K562 (cell line): Measurements from ENCODE around the gene KAZALD1. TPM values are rescaled to one million over a fixed set of nuclear protein-coding genes. Genes with fewer than 3 reads are reported as not detected.

Experiments
- ATAC-seq: fragments of 200-7000 bp; cut with Tn5 transposase; 3 replicates; pipeline ENCODE4 v1.9.1; 2020; ENCODE audit warnings: moderate library complexity
- BruUV-seq: library from RNA; stranded (reverse); fragments of 400-500 nt; replicated peaks from 2 replicates; lab custom pipeline; 2021; lab: Mats Ljungman, UMichigan
- CTCF ChIA-PET: fragments of 300-600 bp; formaldehyde crosslinking; extraction: SDS; loops from one replicate; lab custom pipeline; 2021; ENCODE audit warnings: low intra/inter-chr PET ratio; lab: Yijun Ruan, JAX
- POLR2A ChIA-PET: fragments of 300-600, 350-650 bp; sonication (Branson Sonifier 250); formaldehyde crosslinking; extraction: SDS; loops from one replicate; lab custom pipeline; 2021; ENCODE audit warnings: antibody characterized with exemption, inconsistent platforms; lab: Yijun Ruan, JAX
- DNase-seq, 4 experiments: peaks; one replicate each; pipeline versions ENCODE4 v3.0.0 to v3.0.0-alpha.2; 2011 to 2018; ENCODE audit warnings: low spot score in 3 of 4, mixed read lengths in 3 of 4; ENCODE audit errors: extremely low read depth in 1 of 4
- FAIRE-seq: peaks from 2 replicates; lab custom pipeline; 2011; peaks lifted over from hg19 to GRCh38; lab: Jason Lieb, UNC
- H2AFZ ChIP-seq: 2 replicates; pipeline ENCODE4 v1.6.0; 2011; ENCODE audit warnings: low read depth, low read length, control low read depth, inconsistent platforms
- H3K27ac ChIP-seq: fragments of 200-600 bp; 3 replicates; pipeline ENCODE4 v1.8.0; 2011; ENCODE audit warnings: low read depth, mild to moderate bottlenecking, control low read depth, inconsistent platforms, low read length, moderate library complexity, mixed read lengths; ENCODE audit errors: extremely low read depth
- H3K27me3 ChIP-seq, 2 experiments: fragments of 300-600 bp in 1 of 2; 2 replicates in 1 of 2; 3 replicates in 1 of 2; pipeline versions ENCODE4 v1.6.0 to v1.8.0; 2011; ENCODE audit warnings: inconsistent platforms in 2 of 2, low read length in 2 of 2, mild to moderate bottlenecking in 1 of 2, mixed read lengths in 1 of 2, moderate library complexity in 1 of 2; ENCODE audit not compliant: control insufficient read depth in 2 of 2, insufficient read depth in 2 of 2
- H3K36me3 ChIP-seq: fragments of 300-600 bp; 3 replicates; pipeline ENCODE4 v1.8.0; 2011; ENCODE audit warnings: mild to moderate bottlenecking, low read length, inconsistent platforms; ENCODE audit not compliant: control insufficient read depth, insufficient read depth
- H3K4me1 ChIP-seq, 2 experiments: fragments of 200-600 bp in 1 of 2; replicated peaks in 1 of 2; 2 replicates in 1 of 2; 3 replicates in 1 of 2; pipeline versions ENCODE4 v1.5.1 to v1.8.0; 2011; ENCODE audit warnings: inconsistent platforms in 2 of 2, low read length in 2 of 2, mild to moderate bottlenecking in 1 of 2, mixed read lengths in 1 of 2, moderate library complexity in 1 of 2; ENCODE audit not compliant: control insufficient read depth in 2 of 2, insufficient read depth in 2 of 2
- H3K4me2 ChIP-seq: 2 replicates; pipeline ENCODE4 v1.6.1; 2011; ENCODE audit warnings: low read length, control low read depth, inconsistent platforms, mixed read lengths; ENCODE audit not compliant: insufficient read depth
- H3K4me3 ChIP-seq: fragments of 200-600 bp; sonication (generic), shearing (Covaris generic); 2 replicates; pipeline ENCODE4 v1.5.1; 2016; ENCODE audit warnings: control low read depth, inconsistent platforms
- H3K79me2 ChIP-seq: fragments of 200-600 bp; 3 replicates; pipeline ENCODE4 v1.8.0; 2011; ENCODE audit warnings: low read length, inconsistent platforms; ENCODE audit not compliant: control insufficient read depth, insufficient read depth
- H3K9ac ChIP-seq, 2 experiments: 2 replicates each; pipeline versions ENCODE4 v1.6.0 to v1.6.1; 2011; ENCODE audit warnings: low read depth in 2 of 2, low read length in 2 of 2, control low read depth in 1 of 2, inconsistent platforms in 1 of 2, mild to moderate bottlenecking in 1 of 2, mixed read lengths in 1 of 2; ENCODE audit not compliant: insufficient read depth in 1 of 2
- H3K9me1 ChIP-seq: one replicate; pipeline ENCODE4 v1.6.0; 2011; ENCODE audit warnings: inconsistent platforms, mild to moderate bottlenecking, low read length, moderate library complexity; ENCODE audit not compliant: control insufficient read depth, insufficient read depth
- H3K9me3 ChIP-seq: replicated peaks from 2 replicates; pipeline ENCODE4 v1.5.1; 2011; ENCODE audit warnings: low read depth, low read length, inconsistent platforms; ENCODE audit not compliant: control insufficient read depth, insufficient read depth
- H4K20me1 ChIP-seq: replicated peaks from 2 replicates; pipeline ENCODE4 v1.6.1; 2011; ENCODE audit warnings: low read length, inconsistent platforms, mixed read lengths; ENCODE audit not compliant: control insufficient read depth, insufficient read depth
- CHAMP1 ChIP-seq: fragments of 450-650 bp; IDR thresholded peaks from 2 replicates; pipeline ENCODE4 v1.6.1; 2016; ENCODE audit warnings: mild to moderate bottlenecking
- IRF1 ChIP-seq: sonication (generic); formaldehyde crosslinking; IDR thresholded peaks from 2 replicates; pipeline ENCODE4 v1.8.0; 2022; ENCODE audit warnings: missing genetic modification reagents, mild to moderate bottlenecking, borderline replicate concordance
- MLX ChIP-seq, 2 experiments: fragments of 450-650 bp in 1 of 2; sonication (generic) in 1 of 2; formaldehyde crosslinking; conservative IDR thresholded peaks; 2 replicates each; pipeline versions ENCODE4 v1.4.0 to v1.8.1; 2020 to 2022; ENCODE audit warnings: mild to moderate bottlenecking in 1 of 2, missing genetic modification reagents in 1 of 2
- POLR3A ChIP-seq: IDR thresholded peaks from 2 replicates; pipeline ENCODE4 v1.6.1; 2011; ENCODE audit warnings: borderline replicate concordance, mild to moderate bottlenecking, moderate library complexity; ENCODE audit not compliant: insufficient read length, insufficient read depth; ENCODE audit errors: extremely low read depth
- SNRNP70 ChIP-seq: fragments of 200-400 bp; formaldehyde crosslinking; optimal IDR thresholded peaks from 2 replicates; pipeline ENCODE3; 2017; ENCODE audit warnings: low read depth, low read length
- SRF ChIP-seq, 2 experiments: fragments of 250-450, 450-650 bp in 1 of 2; sonication (Bioruptor Pico) in 1 of 2; sonication (generic) in 1 of 2; formaldehyde crosslinking; IDR thresholded peaks; 2 replicates each; pipeline versions ENCODE4 v1.5.0 to v1.5.1; 2020 to 2022; ENCODE audit warnings: mild to moderate bottlenecking in 1 of 2, missing genetic modification reagents in 1 of 2
- ZHX1 ChIP-seq: fragments of 150-350 bp; conservative IDR thresholded peaks from 2 replicates; pipeline ENCODE4 v1.6.1; 2014; ENCODE audit warnings: low read length
- ZNF143 ChIP-seq: sonication (generic); formaldehyde crosslinking; IDR thresholded peaks from 2 replicates; pipeline ENCODE4 v1.9.0; 2022; ENCODE audit warnings: mild to moderate bottlenecking, missing genetic modification reagents
- WGBS: fragments of 100-300 bp; shearing (Covaris generic); methylation state at CpG from one replicate; pipeline ENCODE4 v1.1.6; 2016; ENCODE audit warnings: low coverage, mixed read lengths; ENCODE audit not compliant: insufficient coverage; ENCODE audit errors: missing lambda C conversion rate; 5-methylcytosine and 5-hydroxymethylcytosine counted together
- in situ Hi-C: fragments of 300-500 bp; cut with MboI; formaldehyde crosslinking; loops from 4 replicates; pipeline ENCODE4 v1.15.0; 2018; ENCODE audit warnings: inconsistent platforms, mixed read lengths
- intact Hi-C: fragments of 100-400 bp; cut with micrococcal nuclease; formaldehyde crosslinking; loops from 2 replicates; pipeline ENCODE4 v1.14.2; 2022
- polyA plus RNA-seq, 8 experiments: library from polyadenylated mRNA; depleted of rRNA in 4 of 8; stranded (reverse) in 5 of 8; unstranded in 3 of 8; fragments of >200 nt; fragmentation: Nextera tagmentation in 2 of 8; fragmentation: Illumina TruSeq in 1 of 8; extraction: Ambion mirVana in 2 of 8; extraction: Trizol in 1 of 8; gene quantifications; 2 replicates each; pipeline versions ENCODE4 v1.2.1 to v1.2.3, GENCODE V29; 2011 to 2014; ENCODE audit warnings: inconsistent platforms in 1 of 8, missing spikeins in 1 of 8
- total RNA-seq, 7 experiments: library from RNA; depleted of rRNA in 6 of 7; stranded (reverse); fragments of >200 nt in 6 of 7; fragmentation: Illumina TruSeq in 2 of 7; extraction: Trizol in 2 of 7; gene quantifications; 2 replicates each; pipeline versions ENCODE4 v1.2.1 to v1.2.3, GENCODE V29; 2011 to 2021; ENCODE audit warnings: low replicate concordance in 1 of 7
- TF ChIP-seq, protein P1 (sequence below): fragments of 250-450 bp; sonication (Bioruptor Pico); IDR thresholded peaks from 2 replicates; pipeline ENCODE4 v1.5.0; 2021

KAZALD1 gene
- total and polyA plus RNA-seq, 9 of the 15 experiments (the other 6 are each of a cell fraction or from before 2014, with no cell fraction given) = 0.15 to 10.0 (median 4.9) TPM

DNA sequence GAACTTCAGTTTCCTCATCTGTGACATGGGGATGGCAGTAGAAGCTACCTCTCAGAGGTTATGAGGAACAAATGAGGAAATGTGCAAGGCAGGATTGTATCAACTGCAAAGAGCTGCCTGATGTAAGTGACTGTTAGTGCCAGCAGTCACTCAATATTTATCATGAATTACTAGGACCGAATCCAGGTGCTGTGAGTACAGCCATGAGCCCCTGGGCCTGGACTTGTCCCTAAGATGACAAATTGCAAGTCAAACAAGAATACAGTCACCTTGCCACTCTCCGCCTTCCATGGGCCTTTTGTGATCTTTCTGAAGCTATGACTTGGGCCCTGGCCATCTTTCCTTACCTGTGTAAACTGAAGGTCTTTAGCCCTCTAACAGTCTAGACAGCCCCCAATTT lies 41.6 kb downstream of the KAZALD1 start:
- in situ Hi-C loops = no loop called here
- no peak for ATAC-seq
- H3K27me3 ChIP-seq = peaks cover 5 to 42% of the 10 kb centered on the region in 2 experiments

More for the DNA sequence above, 41.6 kb downstream of the KAZALD1 start:
- Histone ChIP-seq H3K9ac (no peak overlapping the region), H4K20me1 (no peaks in the 10 kb centered on the region), H3K4me1 (no peaks in the 10 kb centered on the region), H3K79me2 (no peaks in the 10 kb centered on the region), H3K9me3 (no peaks in the 10 kb centered on the region), H2AFZ (no peak overlapping the region), H3K4me2 (no peak overlapping the region), H3K9me1 (no peaks in the 10 kb centered on the region), H3K4me3 (no peak overlapping the region), H3K27ac (no peak overlapping the region), H3K36me3 (no peaks in the 10 kb centered on the region)
- intact Hi-C loops = no loop called here
- no TSS peak for BruUV-seq
- DNase-seq (no peak), FAIRE-seq (no peak)
- ChIA-PET POLR2A (interaction anchor here (0.6 to 1.6 kb wide), 2 partner anchors 10 to 50 kb away, joined by 4 to 5 read pairs; no protein-coding TSS in a partner anchor), CTCF (no interaction called here)
- WGBS = 0% methylated on average over 2 of the region's 2 CpGs
- no peak for TF ChIP-seq IRF1
- TF ChIP-seq ZHX1 = no peak
- TF ChIP-seq, protein P1, sequence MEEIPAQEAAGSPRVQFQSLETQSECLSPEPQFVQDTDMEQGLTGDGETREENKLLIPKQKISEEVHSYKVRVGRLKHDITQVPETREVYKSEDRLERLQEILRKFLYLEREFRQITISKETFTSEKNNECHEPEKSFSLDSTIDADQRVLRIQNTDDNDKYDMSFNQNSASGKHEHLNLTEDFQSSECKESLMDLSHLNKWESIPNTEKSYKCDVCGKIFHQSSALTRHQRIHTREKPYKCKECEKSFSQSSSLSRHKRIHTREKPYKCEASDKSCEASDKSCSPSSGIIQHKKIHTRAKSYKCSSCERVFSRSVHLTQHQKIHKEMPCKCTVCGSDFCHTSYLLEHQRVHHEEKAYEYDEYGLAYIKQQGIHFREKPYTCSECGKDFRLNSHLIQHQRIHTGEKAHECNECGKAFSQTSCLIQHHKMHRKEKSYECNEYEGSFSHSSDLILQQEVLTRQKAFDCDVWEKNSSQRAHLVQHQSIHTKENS (CRISPR knock-in tag) = no peak
- TF ChIP-seq CHAMP1 = no peak
- no peak for TF ChIP-seq SRF (CRISPR knock-in tag; IDR thresholded peaks at IDR 0.05)
- TF ChIP-seq MLX (CRISPR knock-in tag; conservative IDR thresholded peaks at IDR 0.05) = no peak
- TF ChIP-seq SNRNP70 = no peak
- TF ChIP-seq ZNF143 = no peak
- TF ChIP-seq POLR3A = no peak
